Measurements from ENCODE around the gene TCF12. TPM values are rescaled to one million over a fixed set of nuclear protein-coding genes. Genes with fewer than 3 reads are reported as not detected.
"Not testable (repeated sequence)": the region's sequence is repeated elsewhere in the genome, so short reads cannot be mapped to it uniquely, and the experiment has no call there.

The TCF12 gene
- polyA plus RNA-seq, 1 donor: 96.8 TPM

- no peak for DNase-seq
Measured at GRCh38 chr15:56980473-56980872, 62.0 kb downstream of the TCF12 start.

GRCh38 chr15:56981160-56981559 lies 62.7 kb downstream of the TCF12 start:
- no peak for DNase-seq

- DNase-seq: no peak
Measured at GRCh38 chr15:56982987-56983386, 64.5 kb downstream of the TCF12 start.

- DNase-seq: no peak
Measured at GRCh38 chr15:56984681-56985481, 66.4 kb downstream of the TCF12 start.

- no peak for DNase-seq
Measured at GRCh38 chr15:56985856-56986255, 67.4 kb downstream of the TCF12 start.

- DNase-seq: no peak
Measured at GRCh38 chr15:56987286-56987685, 68.8 kb downstream of the TCF12 start.

- DNase-seq: no peak
Measured at GRCh38 chr15:56988219-56988618, 69.8 kb downstream of the TCF12 start.

GRCh38 chr15:56989411-56989924 lies 71.0 kb downstream of the TCF12 start:
- no peak for DNase-seq

- DNase-seq: no peak
Measured at GRCh38 chr15:56991017-56991416, 72.6 kb downstream of the TCF12 start.

GRCh38 chr15:56992725-56993124 lies 74.3 kb downstream of the TCF12 start:
- DNase-seq: no peak

GRCh38 chr15:56994280-56994679 lies 75.8 kb downstream of the TCF12 start:
- no peak for DNase-seq

GRCh38 chr15:56996093-56996492 lies 77.6 kb downstream of the TCF12 start:
- DNase-seq: no peak

- no peak for DNase-seq
Measured at GRCh38 chr15:56996746-56997470, 78.5 kb downstream of the TCF12 start.

- no peak for DNase-seq
Measured at GRCh38 chr15:57003418-57003817, 85.0 kb downstream of the TCF12 start.

- no peak for DNase-seq
Measured at GRCh38 chr15:57005244-57005643, 86.8 kb downstream of the TCF12 start.

GRCh38 chr15:57007797-57008196 lies 89.4 kb downstream of the TCF12 start:
- not testable (repeated sequence) for DNase-seq

GRCh38 chr15:57010724-57011123 lies 92.3 kb downstream of the TCF12 start:
- DNase-seq: no peak

- no peak for DNase-seq
Measured at GRCh38 chr15:57012556-57012955, 94.1 kb downstream of the TCF12 start.

- not testable (repeated sequence) for DNase-seq
Measured at GRCh38 chr15:57014896-57015295, 96.5 kb downstream of the TCF12 start.

- no peak for DNase-seq
Measured at GRCh38 chr15:57015360-57015759, 96.9 kb downstream of the TCF12 start.

GRCh38 chr15:57015897-57016296 lies 97.5 kb downstream of the TCF12 start:
- no peak for DNase-seq

- DNase-seq: no peak
Measured at GRCh38 chr15:57017024-57017423, 98.6 kb downstream of the TCF12 start.

GRCh38 chr15:57018151-57018550 lies 99.7 kb downstream of the TCF12 start:
- DNase-seq: no peak

Data from hindlimb muscle (tissue), 1 donor.